Hematopoietic multipotent progenitor cell (in vitro differentiated cells): Measurements from ENCODE around the gene TRIM71. TPM values are rescaled to one million over a fixed set of nuclear protein-coding genes. Genes with fewer than 3 reads are reported as not detected.
"Not testable (repeated sequence)": the region's sequence is repeated elsewhere in the genome, so short reads cannot be mapped to it uniquely, and the experiment has no call there.

Experiments used
- DNase-seq, 3 donors: peaks; one replicate each; pipeline ENCODE4 v3.0.0-alpha.2; 2011 to 2015; ENCODE audit warnings: low read depth in 2 of 3, low spot score in 2 of 3
- total RNA-seq: library from RNA; depleted of rRNA; stranded (reverse); fragments of >200 nt; gene quantifications from one replicate; pipeline ENCODE4 v1.2.3, GENCODE V29; 2012

The TRIM71 gene
- total RNA-seq, 1 donor: 0.81 TPM

- DNase-seq: no peak
Observed at GRCh38 chr3:32913790-32914446, 96.1 kb downstream of the TRIM71 start.

DNA sequence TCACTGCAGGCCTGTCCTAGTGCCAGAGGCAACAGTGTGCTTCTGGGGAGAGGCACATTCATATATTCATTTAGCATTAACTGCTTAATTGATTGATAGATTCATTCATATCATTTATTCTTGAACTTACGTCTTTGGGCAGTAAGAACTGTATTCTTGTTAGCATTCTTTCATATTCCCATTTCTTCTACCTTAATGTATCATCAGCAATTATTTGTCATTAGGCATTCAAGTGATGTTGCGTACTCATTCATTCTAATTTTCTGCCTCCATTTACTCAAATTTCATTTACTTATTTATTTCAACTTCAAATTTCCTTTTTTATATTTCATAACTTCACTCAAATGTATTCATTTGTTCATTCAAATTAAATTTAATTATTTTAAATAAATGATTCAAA lies 102.1 kb downstream of the TRIM71 start:
- no peak for DNase-seq

DNA sequence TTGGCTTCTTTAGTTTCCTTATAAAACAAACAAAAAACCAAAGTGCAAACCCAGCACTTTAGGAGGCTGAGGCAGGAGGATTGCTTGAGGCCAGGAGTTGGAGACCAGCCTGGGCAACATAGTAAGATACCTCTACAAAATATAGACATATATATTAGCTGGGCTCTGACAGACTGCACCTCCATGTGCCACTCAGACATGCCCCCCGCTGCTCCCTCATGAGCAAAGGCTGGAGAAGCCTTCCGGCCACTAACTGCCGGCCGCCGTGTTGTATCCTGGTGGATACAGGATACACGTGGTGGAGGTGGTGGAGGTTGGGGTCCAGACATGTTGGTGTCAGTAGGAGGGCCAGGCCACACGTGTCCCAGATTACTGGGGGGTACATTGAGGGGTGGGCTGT lies 104.3 kb downstream of the TRIM71 start:
- DNase-seq: no peak

GRCh38 chr3:32930161-32930560 lies 112.4 kb downstream of the TRIM71 start:
- DNase-seq: no peak

DNA sequence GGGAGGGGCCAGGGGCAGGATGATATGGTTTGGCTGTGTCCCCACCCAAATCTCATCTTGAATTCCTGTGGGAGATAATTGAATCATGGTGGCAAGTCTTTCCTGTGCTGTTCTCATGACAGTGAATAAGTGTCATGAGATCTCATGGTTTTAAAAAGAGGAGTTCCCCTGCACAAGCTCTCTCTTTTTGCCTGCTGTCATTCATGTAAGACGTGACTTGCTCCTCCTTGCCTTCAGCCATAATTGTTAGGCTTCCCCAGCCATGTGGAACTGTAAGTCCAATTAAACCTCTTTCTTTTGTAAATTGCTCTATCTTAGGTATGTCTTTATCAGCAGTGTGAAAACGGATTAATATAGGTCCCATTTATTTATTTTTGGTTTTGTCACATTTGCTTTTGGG lies 113.5 kb downstream of the TRIM71 start:
- not testable (repeated sequence) for DNase-seq

DNA sequence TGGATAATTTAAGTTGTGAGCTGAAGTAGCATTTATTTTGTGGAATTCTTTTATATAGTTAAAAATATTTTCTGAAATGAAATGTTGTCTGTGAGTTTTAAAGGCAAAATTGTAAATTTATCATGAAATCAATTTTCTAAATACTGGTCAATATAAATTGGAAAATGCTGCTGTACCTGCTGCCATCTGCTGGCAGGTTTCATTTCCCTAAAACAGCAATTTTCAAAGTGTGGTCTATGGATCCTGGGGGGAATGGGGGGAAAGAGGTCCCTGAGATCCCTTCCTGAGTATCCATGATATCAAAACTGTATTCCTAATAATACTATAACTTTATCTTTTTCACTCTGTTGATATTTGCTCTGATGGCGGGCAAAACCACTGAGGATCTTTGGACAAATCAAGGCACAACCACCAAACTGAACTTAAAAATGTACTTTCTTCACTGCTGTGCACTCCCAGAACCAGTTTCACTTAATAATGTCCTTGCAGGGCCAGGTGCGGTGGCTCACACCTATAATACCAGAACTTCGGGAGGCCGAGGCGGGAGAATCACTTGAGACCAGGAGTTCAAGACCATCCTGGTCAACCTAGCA lies 116.4 kb downstream of the TRIM71 start:
- peak in 2 of 3 donors; percentile 18 to 45 for DNase-seq

DNA sequence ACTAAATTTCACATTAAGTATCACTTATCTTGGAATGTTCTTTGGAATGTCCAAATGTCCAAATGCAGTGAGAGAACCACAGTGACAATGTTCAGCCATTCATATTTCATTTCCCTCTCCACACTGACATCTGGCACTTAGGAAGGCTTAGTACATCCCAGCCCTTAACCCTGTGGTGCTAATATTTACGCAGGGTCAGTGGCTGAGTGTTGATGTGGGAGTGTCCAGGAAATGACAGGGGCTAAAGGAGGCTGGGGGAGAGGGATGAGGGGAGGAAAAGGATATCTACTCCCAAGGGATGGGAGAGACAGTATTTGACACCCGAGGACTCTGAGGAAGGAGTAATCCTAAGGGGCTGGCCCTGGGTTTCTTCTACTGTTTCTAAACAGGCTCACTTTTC lies 119.5 kb downstream of the TRIM71 start:
- DNase-seq: no peak

- DNase-seq: not testable (repeated sequence)
Observed at GRCh38 chr3:32939531-32940284, 121.9 kb downstream of the TRIM71 start.

- DNase-seq: no peak
Observed at GRCh38 chr3:32940726-32941125, 122.9 kb downstream of the TRIM71 start.

DNA sequence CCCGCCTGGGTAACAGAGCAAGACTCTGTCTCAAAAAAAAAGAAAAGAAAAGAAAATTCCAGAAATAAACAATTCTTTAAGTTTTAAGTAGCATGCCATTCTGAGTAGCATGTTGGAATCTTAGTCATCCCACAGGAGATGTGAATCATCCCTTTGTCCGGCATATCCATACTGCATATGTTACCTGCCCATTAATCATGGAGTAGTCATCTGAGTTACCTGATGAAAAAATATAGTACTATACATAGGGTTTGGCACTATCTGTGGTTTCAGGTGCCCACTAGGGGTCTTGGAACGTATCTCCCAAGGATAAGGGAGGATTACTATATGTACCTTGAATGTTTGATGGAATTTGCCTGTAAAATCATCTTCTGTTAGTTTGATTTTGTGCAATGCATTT lies 127.3 kb downstream of the TRIM71 start:
- no peak for DNase-seq

DNA sequence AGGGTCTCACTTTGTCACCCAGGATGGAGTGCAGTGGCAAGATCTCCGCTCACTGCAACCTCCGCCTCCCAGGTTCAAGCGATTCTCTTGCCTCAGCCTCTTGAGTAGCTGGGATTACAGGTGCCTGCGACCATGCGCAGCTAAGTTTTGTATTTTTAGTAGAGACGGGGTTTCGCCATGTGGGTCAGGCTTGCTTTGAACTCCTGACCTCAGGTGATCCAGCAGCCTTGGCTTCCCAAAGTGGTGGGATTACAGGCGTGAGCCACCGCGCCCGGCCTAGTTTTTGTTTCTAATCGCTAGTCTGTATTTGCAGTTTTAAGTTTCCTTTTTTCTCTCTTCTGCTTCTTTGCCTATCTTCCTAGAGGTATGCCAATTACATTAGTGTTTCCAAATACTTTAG lies 127.8 kb downstream of the TRIM71 start:
- DNase-seq: not testable (repeated sequence)

DNA sequence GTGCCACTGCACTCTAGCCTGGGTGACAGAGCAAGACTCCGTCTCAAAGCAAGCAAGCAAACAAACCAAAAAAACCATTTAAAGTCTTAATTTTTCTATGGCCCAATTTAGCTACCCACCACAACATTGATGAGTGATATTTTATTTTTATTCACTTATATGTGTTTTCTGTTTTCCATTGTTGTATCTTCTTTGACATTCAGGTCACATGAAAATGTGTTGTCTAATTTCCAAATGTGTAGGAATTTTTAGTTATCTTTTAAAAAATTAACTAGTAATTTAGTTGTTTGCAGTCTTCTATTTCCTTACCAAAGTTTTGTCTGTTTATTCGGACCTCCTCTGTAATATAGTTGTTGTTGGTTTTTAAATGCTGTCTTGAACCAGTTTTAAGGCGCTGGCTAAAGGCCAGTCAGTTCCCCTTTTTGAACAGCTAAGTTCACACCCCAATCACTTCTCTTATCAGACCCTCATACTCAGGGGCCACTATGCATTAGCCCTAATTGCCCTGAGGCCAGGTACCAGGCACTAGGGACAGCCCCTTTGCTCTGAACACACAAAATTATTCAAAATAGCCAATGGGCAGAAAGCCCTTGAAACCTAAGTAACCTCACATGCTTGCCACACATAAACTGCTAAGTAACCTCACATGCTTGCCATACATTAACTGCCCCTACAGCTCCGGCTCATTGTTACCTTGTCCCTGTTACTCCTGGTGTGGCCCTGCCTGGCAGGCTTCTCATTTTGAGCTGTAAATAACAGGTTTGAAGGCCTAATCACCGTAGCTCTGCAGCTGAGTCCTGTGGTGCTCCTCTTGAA lies 129.4 kb downstream of the TRIM71 start:
- DNase-seq: no peak

Other genes with a start within 250 kb of the TRIM71 start
- 21.8 TPM for gene DYNC1LI1, start 247.1 kb upstream of the TRIM71 start, total RNA-seq
- gene CNOT10, start 132.8 kb upstream of the TRIM71 start, total RNA-seq: 21.8 TPM
- 0.27 TPM for gene CCR4, start 133.6 kb downstream of the TRIM71 start, total RNA-seq